Muscle of leg (tissue), 11 donors: ENCODE results near the gene ANKRD63. TPM values are rescaled to one million over a fixed set of nuclear protein-coding genes. Genes with fewer than 3 reads are reported as not detected.

Source experiments
- DNase-seq: peaks from one replicate; pipeline ENCODE4 v3.0.0; 2013
- H3K27ac ChIP-seq: one replicate; pipeline ENCODE4 v1.5.1; 2013; ENCODE audit warnings: mild to moderate bottlenecking, low read length, control low read depth
- H3K27me3 ChIP-seq: one replicate; pipeline ENCODE4 v1.6.1; 2013; ENCODE audit warnings: low read length; ENCODE audit not compliant: control insufficient read depth, insufficient read depth
- H3K36me3 ChIP-seq: one replicate; pipeline ENCODE4 v1.6.1; 2013; ENCODE audit warnings: low read length; ENCODE audit not compliant: control insufficient read depth, insufficient read depth
- H3K4me1 ChIP-seq: one replicate; pipeline ENCODE4 v1.6.1; 2013; ENCODE audit warnings: low read length; ENCODE audit not compliant: control insufficient read depth, insufficient read depth
- H3K4me3 ChIP-seq: one replicate; pipeline ENCODE4 v1.5.1; 2013; ENCODE audit warnings: low read length, control low read depth
- H3K9me3 ChIP-seq: replicated peaks from 2 replicates; pipeline ENCODE4 v1.6.1; 2013; ENCODE audit warnings: low read depth, low read length; ENCODE audit not compliant: control insufficient read depth
- WGBS: methylation state at CpG from one replicate; pipeline ENCODE4 v1.1.5; 2013; ENCODE audit warnings: missing lambda C conversion rate; ENCODE audit not compliant: insufficient coverage; 5-methylcytosine and 5-hydroxymethylcytosine counted together
- polyA plus RNA-seq, 8 donors: library from polyadenylated mRNA; unstranded; fragments of 120-200 nt; gene quantifications; one replicate each; pipeline versions ENCODE4 v1.2.1 to v1.2.3, GENCODE V29; 2013; ENCODE audit warnings: inconsistent platforms in 1 of 8, low replicate concordance in 1 of 8; ENCODE audit not compliant: insufficient read length in 8 of 8, insufficient read depth in 1 of 8
- total RNA-seq: library from RNA; stranded (reverse); fragments of 120-200 nt; gene quantifications from one replicate; pipeline ENCODE4 v1.2.4, GENCODE V29; 2013

The ANKRD63 gene
- total and polyA plus RNA-seq, 9 donors = 0.11 to 0.22 (median 0.16) TPM; not detected in 3

- H3K4me1 ChIP-seq = peaks cover 6% of the 10 kb centered on the region
- DNase-seq = no peak
- 77% methylated on average over 19 of the region's 20 CpGs for WGBS
- H3K27me3 ChIP-seq = peaks cover 21% of the 10 kb centered on the region
- no peak overlapping the region for H3K4me3 ChIP-seq
- no peak overlapping the region for H3K27ac ChIP-seq
- H3K36me3 ChIP-seq = no peaks in the 10 kb centered on the region
- no peaks in the 10 kb centered on the region for H3K9me3 ChIP-seq
Measured at GRCh38 chr15:40272485-40273056, 10.3 kb downstream of the ANKRD63 start.

GRCh38 chr15:40271685-40272484 is 11.0 kb downstream of the ANKRD63 start:
- no peak for DNase-seq
- Histone ChIP-seq H3K36me3 (no peaks in the 10 kb centered on the region), H3K9me3 (no peaks in the 10 kb centered on the region), H3K4me3 (no peak overlapping the region), H3K4me1 (peaks cover 3% of the 10 kb centered on the region), H3K27ac (no peak overlapping the region), H3K27me3 (peaks cover 14% of the 10 kb centered on the region)
- WGBS = 81% methylated on average over 24 of the region's 25 CpGs

GRCh38 chr15:40270246-40270995 is 12.4 kb downstream of the ANKRD63 start:
- H3K36me3 ChIP-seq = no peaks in the 10 kb centered on the region
- H3K27ac ChIP-seq = no peak overlapping the region
- WGBS = 77% methylated on average over 10 of the region's 11 CpGs
- peaks cover 7% of the 10 kb centered on the region for H3K27me3 ChIP-seq
- no peak overlapping the region for H3K4me3 ChIP-seq
- H3K4me1 ChIP-seq = peaks cover 3% of the 10 kb centered on the region
- no peak for DNase-seq
- no peaks in the 10 kb centered on the region for H3K9me3 ChIP-seq

DNA sequence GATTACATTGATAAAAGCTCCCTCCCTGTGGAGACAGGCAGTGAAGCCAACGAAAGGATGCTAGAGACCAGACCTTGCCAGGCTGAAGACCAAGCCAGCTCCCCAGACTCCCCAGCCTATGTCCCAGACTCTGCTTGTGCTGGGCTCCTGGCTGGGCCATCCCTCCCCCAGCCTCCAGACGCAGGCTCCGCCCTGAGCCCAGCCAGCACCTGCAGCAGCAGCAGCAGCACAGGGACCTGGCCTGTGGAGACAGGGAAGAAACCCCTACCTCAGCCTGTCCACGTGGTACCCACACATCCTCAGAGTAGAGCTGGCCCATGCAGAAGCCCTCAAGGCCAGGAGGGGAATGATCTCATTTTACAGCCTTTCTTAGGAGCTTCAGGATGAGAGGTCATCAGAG is 13.3 kb downstream of the ANKRD63 start:
- peaks cover 7% of the 10 kb centered on the region for H3K27me3 ChIP-seq

DNA sequence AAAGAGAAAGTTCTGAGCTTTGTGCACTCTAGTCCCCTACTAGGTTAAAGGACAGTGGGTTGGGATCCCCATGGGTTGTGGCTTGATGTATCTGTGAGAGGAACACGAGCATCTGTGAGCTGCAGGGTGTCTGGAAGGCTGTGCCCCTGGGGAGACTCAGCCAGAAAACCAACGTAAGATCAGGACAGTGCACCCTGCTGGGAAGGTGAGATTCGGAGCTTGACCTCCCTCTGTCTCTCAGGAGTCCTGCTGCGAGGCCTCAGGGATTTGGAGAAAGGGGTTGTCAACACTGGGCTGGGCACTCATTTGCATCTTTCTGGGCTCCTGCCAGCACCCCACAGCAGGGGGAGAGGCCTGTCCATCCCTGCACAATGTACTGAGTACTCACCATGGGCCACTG is 15.2 kb downstream of the ANKRD63 start:
- 64% methylated on average over 4 of the region's 4 CpGs for WGBS
- Histone ChIP-seq H3K27ac (no peak overlapping the region), H3K4me3 (no peak overlapping the region), H3K36me3 (no peaks in the 10 kb centered on the region), H3K4me1 (no peaks in the 10 kb centered on the region), H3K9me3 (no peaks in the 10 kb centered on the region), H3K27me3 (peaks cover 5% of the 10 kb centered on the region)
- no peak for DNase-seq

More for the DNA sequence above, 13.3 kb downstream of the ANKRD63 start:
- Histone ChIP-seq H3K27ac (no peak overlapping the region), H3K9me3 (no peaks in the 10 kb centered on the region), H3K36me3 (no peaks in the 10 kb centered on the region), H3K4me3 (no peak overlapping the region), H3K4me1 (no peaks in the 10 kb centered on the region)
- WGBS = 33% methylated on average over 1 of the region's 4 CpGs
- DNase-seq = no peak

DNA sequence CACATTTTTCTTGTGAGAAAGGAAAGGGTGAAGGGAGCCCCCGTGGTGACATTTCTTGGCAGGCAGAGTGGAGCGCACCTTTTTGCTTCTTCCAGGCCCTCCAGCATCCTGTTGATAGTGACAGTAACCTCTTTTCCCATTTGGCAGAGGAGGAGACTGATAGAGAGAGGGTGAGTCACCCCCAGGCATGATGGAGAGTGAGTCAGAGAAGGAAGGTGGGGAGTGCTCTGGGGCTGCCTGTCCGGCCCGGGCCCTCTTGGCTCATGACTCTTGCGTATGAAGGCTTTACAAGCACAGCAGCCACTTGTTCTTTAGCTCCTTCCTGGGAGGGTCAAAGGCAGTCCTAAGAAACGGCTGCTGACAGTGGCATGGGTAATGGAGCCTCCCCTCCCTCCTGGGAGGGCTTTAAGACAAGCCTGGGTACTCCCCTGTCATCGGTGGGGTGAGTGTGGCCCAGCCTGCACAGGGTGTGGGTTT is 16.0 kb downstream of the ANKRD63 start:
- WGBS = 17% methylated on average over 1 of the region's 7 CpGs

GRCh38 chr15:40265875-40266274 is 17.0 kb downstream of the ANKRD63 start:
- Histone ChIP-seq H3K4me3 (no peak overlapping the region), H3K36me3 (no peaks in the 10 kb centered on the region), H3K27me3 (peaks cover 8% of the 10 kb centered on the region), H3K27ac (no peak overlapping the region), H3K4me1 (no peaks in the 10 kb centered on the region), H3K9me3 (no peaks in the 10 kb centered on the region)
- WGBS = 92% methylated on average over 20 of the region's 20 CpGs
- no peak for DNase-seq

More for the DNA sequence above, 16.0 kb downstream of the ANKRD63 start:
- Histone ChIP-seq H3K4me3 (no peak overlapping the region), H3K36me3 (no peaks in the 10 kb centered on the region), H3K27me3 (peaks cover 8% of the 10 kb centered on the region), H3K27ac (no peak overlapping the region), H3K4me1 (no peaks in the 10 kb centered on the region), H3K9me3 (no peaks in the 10 kb centered on the region)
- no peak for DNase-seq

- H3K27ac ChIP-seq = no peak overlapping the region
- no peak for DNase-seq
- H3K27me3 ChIP-seq = peaks cover 8% of the 10 kb centered on the region
- H3K4me3 ChIP-seq = no peak overlapping the region
- no peaks in the 10 kb centered on the region for H3K36me3 ChIP-seq
- no peaks in the 10 kb centered on the region for H3K4me1 ChIP-seq
- H3K9me3 ChIP-seq = no peaks in the 10 kb centered on the region
- WGBS = 53% methylated on average over 5 of the region's 10 CpGs
Measured at GRCh38 chr15:40265355-40265754, 17.5 kb downstream of the ANKRD63 start.

DNA sequence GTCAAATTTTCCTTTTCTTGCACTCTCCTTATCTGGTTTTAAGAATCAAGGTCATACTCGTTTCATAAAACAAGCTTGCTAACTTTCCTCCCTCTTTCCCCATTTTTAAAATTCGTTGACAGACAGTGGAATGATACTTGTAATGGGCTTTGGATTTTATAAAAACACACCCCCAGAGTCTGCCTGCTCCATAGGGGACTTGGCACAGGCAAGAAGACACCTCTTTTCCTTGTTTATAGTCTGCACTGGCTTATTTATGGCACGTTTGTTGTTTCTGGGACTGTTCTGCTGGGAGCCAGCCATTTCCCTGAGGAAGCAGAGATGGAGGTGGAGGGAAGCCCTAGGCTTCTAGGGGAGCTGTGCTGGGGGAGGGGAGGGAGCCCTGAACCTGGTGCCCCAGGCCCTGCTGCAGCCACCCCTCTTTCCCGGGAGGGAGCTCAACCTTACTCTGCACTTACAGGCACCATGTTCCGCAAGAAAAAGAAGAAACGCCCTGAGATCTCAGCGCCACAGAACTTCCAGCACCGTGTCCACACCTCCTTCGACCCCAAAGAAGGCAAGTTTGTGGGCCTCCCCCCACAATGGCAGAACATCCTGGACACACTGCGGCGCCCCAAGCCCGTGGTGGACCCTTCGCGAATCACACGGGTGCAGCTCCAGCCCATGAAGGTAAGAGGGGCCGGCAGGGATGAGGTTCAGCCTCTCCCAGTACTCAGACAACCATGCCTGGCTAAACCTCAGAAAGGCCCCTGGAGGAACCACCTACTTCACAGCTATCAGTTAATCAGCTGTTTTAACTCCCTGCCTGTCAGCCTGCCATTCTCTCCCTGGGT is 18.3 kb downstream of the ANKRD63 start:
- no peak overlapping the region for H3K27ac ChIP-seq
- no peaks in the 10 kb centered on the region for H3K9me3 ChIP-seq
- no peaks in the 10 kb centered on the region for H3K4me1 ChIP-seq
- peaks cover 6% of the 10 kb centered on the region for H3K27me3 ChIP-seq
- DNase-seq = no peak
- no peaks in the 10 kb centered on the region for H3K36me3 ChIP-seq
- no peak overlapping the region for H3K4me3 ChIP-seq
- 71% methylated on average over 4 of the region's 16 CpGs for WGBS
